GM23338 (cell line): Measurements from ENCODE around the gene PLAAT5.

Source experiments
- ETS1 ChIP-seq: IDR thresholded peaks from 2 replicates; pipeline ENCODE4 v1.6.1; 2016; ENCODE audit warnings: antibody characterized with exemption
- EZH2phosphoT487 ChIP-seq: fragments of 200-600 bp; sonication (generic); IDR thresholded peaks from one replicate; pipeline ENCODE4 v1.8.1; 2018; ENCODE audit warnings: antibody characterized with exemption; ENCODE audit not compliant: unreplicated experiment
- TF ChIP-seq, protein P1 (sequence below), 2 experiments: fragments of 200-600 bp in 1 of 2; sonication (generic) in 1 of 2; conservative IDR thresholded peaks; 2 replicates each; pipeline versions ENCODE4 v1.5.1 to v1.6.1; 2016 to 2017; ENCODE audit warnings: antibody characterized with exemption in 2 of 2, low read depth in 2 of 2, mild to moderate bottlenecking in 2 of 2, moderate library complexity in 1 of 2
- TF ChIP-seq, protein P2 (sequence below): IDR thresholded peaks from one replicate; pipeline ENCODE4 v1.6.1; 2018; ENCODE audit warnings: antibody characterized with exemption; ENCODE audit not compliant: unreplicated experiment

DNA sequence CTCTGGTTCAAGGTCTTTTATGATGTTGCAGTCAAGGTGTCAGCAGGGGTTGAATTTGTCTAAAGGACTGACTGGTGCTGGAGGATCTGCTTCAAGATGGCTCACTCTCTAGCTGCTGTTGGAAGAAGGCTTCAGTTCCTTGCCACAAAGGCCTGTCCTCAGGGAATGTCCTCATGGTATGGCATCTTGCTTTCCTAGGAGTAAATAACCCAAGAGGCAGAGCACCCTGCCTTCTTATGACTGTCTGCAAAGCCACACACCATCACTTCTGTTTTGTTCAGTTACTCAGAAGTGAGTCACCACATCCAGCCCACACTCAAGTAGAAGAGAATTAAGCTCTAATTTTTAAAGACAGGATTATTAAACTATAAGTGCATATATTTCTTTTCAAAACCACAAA, 45.2 kb downstream of the PLAAT5 start:
- TF ChIP-seq, protein P1, sequence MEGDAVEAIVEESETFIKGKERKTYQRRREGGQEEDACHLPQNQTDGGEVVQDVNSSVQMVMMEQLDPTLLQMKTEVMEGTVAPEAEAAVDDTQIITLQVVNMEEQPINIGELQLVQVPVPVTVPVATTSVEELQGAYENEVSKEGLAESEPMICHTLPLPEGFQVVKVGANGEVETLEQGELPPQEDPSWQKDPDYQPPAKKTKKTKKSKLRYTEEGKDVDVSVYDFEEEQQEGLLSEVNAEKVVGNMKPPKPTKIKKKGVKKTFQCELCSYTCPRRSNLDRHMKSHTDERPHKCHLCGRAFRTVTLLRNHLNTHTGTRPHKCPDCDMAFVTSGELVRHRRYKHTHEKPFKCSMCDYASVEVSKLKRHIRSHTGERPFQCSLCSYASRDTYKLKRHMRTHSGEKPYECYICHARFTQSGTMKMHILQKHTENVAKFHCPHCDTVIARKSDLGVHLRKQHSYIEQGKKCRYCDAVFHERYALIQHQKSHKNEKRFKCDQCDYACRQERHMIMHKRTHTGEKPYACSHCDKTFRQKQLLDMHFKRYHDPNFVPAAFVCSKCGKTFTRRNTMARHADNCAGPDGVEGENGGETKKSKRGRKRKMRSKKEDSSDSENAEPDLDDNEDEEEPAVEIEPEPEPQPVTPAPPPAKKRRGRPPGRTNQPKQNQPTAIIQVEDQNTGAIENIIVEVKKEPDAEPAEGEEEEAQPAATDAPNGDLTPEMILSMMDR (conservative IDR thresholded peaks at IDR 0.05; ENCODE audit: low read depth in 2 of 2), result no peak
- no peak for TF ChIP-seq EZH2phosphoT487
- no peak for TF ChIP-seq ETS1
- TF ChIP-seq, protein P2, sequence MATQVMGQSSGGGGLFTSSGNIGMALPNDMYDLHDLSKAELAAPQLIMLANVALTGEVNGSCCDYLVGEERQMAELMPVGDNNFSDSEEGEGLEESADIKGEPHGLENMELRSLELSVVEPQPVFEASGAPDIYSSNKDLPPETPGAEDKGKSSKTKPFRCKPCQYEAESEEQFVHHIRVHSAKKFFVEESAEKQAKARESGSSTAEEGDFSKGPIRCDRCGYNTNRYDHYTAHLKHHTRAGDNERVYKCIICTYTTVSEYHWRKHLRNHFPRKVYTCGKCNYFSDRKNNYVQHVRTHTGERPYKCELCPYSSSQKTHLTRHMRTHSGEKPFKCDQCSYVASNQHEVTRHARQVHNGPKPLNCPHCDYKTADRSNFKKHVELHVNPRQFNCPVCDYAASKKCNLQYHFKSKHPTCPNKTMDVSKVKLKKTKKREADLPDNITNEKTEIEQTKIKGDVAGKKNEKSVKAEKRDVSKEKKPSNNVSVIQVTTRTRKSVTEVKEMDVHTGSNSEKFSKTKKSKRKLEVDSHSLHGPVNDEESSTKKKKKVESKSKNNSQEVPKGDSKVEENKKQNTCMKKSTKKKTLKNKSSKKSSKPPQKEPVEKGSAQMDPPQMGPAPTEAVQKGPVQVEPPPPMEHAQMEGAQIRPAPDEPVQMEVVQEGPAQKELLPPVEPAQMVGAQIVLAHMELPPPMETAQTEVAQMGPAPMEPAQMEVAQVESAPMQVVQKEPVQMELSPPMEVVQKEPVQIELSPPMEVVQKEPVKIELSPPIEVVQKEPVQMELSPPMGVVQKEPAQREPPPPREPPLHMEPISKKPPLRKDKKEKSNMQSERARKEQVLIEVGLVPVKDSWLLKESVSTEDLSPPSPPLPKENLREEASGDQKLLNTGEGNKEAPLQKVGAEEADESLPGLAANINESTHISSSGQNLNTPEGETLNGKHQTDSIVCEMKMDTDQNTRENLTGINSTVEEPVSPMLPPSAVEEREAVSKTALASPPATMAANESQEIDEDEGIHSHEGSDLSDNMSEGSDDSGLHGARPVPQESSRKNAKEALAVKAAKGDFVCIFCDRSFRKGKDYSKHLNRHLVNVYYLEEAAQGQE, result no peak
